GM18511 (cell line): Measurements from ENCODE around the gene DLK2.
"Not testable (repeated sequence)": the region's sequence is repeated elsewhere in the genome, so short reads cannot be mapped to it uniquely, and the experiment has no call there.

Experiments used
- ATAC-seq: cut with Tn5 transposase; IDR thresholded peaks from one replicate; pipeline ENCODE4 v1.9.1; 2021; ENCODE audit warnings: mild to moderate bottlenecking, moderate library complexity; ENCODE audit not compliant: unreplicated experiment

The DLK2 gene, protein sequence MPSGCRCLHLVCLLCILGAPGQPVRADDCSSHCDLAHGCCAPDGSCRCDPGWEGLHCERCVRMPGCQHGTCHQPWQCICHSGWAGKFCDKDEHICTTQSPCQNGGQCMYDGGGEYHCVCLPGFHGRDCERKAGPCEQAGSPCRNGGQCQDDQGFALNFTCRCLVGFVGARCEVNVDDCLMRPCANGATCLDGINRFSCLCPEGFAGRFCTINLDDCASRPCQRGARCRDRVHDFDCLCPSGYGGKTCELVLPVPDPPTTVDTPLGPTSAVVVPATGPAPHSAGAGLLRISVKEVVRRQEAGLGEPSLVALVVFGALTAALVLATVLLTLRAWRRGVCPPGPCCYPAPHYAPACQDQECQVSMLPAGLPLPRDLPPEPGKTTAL

DNA sequence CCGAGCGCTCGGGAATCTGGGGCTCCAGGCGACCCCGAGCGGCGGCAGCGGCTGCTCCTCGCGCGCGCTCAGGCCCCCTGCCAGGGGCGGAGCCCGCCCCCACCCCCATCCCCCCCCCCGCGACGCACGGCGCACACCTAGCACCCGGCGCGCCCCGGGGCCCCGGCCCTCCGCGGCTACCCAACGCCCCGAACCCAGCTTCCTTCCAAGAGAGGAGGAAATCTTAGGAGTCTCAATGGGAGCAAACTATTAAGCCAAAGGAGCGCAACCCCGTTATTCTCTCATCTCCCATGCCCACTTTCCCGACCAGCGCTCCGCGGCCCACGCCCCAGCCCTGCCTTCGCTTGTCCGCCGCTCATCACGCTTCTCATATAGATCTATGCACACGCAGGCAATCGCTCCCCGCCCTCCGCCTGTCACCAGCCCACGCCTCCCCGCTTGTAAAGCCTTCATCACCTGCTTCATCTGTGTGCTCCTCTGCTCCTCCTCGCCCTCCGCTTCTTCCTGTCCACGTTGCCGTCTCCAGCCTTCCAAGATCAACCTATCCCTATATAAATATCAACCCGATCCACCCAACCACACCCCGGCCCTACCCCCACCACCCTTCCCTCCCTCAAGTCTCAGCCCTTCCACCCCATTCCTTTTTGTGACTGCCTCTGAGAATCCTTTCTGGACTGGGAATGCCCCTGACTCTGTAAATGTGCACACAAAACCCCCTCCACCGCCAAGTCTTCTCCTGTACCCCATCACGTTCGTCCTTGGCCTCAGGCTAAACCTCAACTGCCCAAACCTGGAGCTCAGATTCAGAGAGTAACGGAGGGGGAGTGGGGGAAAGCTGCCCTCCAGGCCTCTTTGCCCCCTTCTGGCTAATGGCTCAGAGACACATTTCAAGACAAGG lies at the start of gene DLK2:
DLK2 (minus strand) TSS at position 18 of the 898 bp plus-strand sequence. CDS start 723 bp downstream, outside the sequence.
- ATAC-seq = no peak

DNA sequence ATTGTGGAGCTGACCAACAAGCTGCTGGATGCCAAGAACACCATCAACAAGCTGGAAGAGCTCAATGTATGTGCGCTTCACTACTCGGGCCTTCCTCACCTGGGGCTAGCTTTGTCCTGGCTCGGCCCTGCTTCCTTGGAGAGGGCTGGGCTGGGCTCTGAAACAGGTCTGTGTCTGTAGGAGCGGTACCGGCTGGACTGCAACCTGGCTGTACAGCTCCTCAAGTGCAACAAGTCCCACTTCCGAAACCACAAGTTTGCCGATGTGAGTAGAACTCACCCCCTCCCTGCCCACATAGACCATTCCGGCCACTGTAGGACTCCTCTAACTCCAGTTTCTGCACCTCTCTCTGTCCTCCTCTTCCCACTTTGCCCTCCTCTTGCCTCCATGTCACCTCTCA lies 48.1 kb upstream of the DLK2 start:
- no peak for ATAC-seq

DNA sequence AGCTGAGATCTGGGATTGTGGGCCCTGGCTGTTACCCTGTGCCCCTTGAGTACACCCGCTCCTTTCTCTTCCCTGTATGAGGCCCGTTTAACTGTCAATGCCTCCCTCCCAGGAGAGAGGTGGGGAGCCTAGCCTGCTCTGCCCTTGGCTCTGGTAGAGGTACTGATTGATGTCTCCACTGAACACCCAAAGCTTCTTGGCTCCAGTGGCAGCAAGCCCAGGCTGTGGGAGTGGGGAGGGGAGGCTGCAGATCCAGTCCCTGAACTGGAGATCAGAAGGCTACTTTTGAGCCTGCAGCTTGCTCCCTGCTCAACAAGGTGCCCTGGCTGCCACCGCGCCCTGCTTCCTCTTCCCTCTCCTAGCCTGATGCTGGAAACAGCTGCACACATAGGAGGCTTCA lies 47.3 kb upstream of the DLK2 start:
- no peak for ATAC-seq

DNA sequence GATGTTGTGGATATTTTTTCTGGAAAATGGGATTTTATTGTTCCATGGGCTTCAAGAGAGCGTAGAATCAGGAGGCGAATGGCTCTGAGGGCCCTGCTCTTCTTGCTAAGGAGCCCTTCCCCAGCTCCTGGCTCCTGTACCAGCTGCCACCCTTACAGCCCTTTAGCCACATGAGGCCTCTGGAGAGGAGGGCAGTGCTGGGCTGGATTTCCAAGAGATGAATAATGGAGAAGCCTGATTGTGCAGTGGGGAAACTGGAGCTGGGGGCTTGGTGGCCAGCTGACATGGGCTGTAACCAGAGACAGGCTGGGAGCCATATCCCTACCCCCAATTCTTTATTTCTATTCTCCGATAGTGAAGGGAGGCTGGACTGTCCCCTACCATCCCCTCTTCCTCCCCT lies 45.6 kb upstream of the DLK2 start:
- no peak for ATAC-seq

DNA sequence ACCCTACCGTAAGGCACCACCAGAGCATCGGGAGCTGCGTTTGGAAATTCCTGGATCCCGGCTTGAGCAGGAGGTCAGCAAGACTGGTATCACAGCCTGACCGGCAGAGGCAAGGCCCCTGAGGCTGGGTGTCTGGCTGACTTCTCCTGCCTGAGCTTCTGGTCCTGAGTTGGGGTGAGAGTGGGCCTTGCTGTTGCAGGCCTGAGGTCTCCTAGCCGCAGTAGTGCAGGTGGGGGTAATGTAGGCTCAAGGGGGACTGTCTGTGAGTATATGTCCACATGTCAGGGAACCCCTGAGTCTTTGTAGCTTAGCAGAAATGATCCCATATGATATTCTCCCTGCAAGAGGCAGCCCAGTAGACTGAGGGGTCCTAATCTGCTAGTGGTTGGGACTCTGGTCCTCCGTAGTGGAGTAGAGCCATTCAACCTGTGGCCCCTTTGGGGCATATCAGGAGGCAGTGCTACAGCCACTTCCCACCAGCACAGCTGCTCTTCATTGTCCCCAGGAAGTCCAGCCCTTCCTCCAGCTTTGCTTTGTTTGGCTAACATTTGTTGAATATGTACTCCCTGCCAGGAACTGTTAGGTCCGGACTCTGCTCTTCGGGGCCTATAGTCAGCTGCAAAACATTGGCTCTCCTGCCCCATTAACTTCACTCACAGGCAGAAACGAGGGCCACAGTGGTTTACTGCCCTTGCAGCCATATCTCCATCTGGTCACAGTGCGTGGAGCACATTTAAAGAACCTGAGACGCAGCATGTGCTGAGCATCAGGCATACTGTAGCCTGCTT lies 43.9 kb upstream of the DLK2 start:
- no peak for ATAC-seq

DNA sequence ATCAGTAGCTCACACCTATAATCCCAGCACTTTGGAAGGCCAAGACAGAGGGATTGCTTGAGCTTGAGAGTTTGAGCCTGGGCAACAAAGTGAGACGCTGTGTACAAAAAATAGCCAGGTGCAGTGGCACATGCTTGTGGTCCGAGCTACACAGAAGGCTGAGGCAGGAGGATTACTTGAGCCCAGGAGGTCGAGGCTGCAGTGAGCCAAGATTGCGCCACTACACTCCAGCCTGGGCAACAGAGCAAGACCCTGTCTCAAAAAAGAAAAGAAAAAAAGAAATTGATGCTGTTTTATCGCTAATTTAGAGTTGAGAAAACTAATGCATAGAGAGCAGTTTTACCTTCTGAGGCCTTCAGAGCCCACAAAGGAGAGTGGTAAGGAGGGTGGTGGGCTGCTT lies 42.9 kb upstream of the DLK2 start:
- not testable (repeated sequence) for ATAC-seq

DNA sequence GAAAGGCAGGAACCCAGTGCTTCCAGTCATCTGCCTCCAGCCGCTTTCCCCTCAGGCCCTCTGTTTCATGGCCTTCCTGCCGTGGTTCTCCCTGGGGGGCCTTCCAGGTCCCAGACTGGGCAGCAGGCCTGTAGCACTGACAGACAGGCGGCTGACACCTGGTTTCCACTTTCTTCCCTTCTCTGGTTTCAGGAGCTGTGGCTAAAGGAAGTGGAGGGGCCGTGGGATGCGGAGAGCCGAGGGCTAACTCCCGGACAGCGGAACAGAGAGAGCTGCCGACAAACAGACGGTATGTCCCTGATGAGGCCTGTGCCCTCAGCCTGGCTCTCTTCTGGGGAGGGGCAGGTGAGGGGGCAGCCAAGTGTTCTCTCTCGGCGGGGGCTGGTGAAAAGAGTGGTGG lies 42.3 kb upstream of the DLK2 start:
- ATAC-seq = no peak

DNA sequence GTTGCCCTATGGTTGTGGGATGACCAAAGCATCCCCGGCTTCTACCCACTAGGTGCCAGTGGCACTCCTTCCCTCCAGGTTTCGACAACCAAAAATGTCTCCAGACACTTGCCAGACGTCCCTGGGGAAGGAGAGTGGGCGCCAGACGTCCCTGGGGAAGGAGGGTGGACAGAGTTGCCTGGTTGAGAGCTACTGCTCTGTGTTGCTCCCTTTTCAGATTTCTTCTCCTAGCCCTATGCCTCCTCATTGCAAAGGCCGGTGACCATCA lies 41.7 kb upstream of the DLK2 start:
- ATAC-seq = no peak

DNA sequence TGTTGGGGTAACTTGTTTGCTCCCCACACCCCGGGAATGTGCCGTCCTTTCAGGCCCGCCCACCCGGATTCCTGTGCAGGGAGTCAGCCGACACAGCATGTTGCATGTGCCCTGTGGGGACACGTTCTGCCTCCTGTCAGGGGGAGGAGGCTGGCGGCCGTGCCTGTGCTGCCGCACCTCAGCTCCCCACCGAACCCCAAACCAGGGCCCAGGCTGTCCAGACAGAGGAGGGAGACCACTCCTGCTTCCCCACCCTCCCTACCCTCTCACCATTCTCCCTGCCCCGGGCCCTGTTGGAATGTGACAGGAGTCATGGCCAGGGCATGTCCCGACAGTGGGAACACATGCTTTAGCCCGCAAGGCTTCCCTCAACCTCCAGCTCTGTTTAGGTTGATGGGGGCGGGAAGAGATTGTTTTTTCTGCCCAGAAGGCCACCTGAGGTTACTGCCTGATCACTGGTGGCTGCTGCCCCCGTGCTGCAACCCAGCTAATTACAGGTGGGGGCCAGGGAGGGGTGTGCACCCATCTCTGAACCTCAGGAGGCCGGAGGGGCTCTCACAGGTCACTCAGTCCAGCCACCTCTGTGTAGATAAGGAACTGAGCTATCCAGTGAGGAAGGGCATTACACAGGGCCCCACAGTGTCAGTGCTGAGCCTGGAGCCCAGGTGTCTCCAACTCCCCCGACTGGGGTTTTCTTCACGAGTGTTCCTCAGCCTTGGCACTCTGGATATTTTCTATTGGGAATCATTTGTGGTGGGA lies 41.2 kb upstream of the DLK2 start:
- ATAC-seq = no peak

DNA sequence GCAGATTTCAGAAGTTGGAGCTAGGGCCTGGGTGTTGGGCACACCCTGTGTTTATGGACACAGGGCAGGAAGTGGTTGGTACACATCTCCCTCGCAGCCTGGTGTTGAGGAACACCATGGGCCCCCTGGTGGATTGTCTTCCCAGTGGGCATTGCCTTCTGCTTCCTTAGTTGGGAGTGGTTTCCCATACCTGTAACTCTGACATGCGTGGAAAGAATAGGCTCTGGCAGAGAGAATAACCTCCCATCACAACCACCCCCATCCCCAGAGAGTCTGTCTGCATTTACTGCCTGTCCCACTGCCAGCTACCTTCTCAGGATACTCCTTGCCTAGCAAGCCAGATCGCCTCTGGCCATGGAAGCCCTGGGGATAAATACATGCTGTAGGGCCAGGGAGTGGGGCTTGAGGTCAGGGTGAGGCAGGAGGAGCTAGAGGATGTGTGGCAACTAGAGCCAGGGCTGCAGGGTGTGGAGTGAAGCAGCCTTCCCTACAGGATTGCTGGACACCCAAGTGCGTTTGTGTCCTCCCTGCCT lies 40.1 kb upstream of the DLK2 start:
- no peak for ATAC-seq

DNA sequence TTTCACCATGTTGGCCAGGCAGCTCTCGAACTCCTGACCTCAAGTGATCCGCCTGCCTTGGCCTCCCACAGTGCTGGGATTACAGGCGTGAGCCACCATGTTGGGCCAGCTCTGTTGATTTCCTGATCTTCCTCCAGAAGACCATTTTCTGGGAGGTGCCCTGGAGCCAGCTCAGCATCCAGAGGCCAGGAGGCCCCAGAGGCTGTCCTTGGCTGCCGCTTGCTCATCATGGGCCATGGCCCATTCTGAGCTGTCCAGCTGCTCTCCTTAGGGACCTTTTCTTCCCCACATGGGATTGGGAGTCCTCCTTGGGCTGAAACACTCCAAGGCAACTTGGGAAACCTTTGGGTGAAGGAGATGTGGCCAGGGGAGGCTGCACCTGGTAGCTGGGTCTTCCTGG lies 39.4 kb upstream of the DLK2 start:
- no peak for ATAC-seq

DNA sequence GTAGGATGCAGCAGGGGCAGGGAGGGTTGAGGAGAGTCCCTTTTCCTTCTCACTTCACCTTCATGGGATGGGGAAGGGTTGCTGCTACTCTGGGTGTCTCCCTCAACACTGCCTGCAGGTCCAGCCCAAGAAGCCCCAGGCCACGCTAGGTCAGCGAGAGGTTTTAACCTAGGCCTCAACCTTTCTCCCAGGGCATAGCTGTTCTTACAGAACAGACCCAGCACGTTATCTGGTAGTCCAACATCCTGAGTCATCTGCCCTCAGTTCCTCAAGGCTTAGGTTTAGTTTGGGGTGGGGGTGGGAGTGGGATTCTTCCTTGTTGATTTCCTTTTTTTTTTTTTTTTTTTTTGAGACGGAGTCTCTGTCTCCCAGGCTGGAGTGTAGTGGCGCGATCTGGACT lies 39.0 kb upstream of the DLK2 start:
- no peak for ATAC-seq

DNA sequence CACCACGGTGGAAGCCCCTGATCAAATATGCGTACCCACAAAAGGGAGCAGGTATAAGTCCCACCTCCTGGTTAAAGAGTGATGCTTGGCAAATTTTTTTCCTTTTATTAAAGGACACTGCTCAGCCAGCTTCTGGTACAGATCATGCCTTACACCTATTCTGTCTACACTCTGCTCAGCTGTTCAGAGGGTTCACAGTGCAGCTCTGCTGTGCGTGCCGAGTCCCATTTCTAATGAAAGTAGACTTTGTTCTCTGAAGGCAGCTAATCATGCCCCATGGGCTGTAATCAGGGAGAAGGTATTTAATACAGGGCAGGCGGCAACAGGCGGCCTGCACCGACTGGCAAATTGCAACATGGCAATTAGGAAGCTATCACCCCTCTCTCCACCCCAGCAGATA lies 38.5 kb upstream of the DLK2 start:
- ATAC-seq = no peak

DNA sequence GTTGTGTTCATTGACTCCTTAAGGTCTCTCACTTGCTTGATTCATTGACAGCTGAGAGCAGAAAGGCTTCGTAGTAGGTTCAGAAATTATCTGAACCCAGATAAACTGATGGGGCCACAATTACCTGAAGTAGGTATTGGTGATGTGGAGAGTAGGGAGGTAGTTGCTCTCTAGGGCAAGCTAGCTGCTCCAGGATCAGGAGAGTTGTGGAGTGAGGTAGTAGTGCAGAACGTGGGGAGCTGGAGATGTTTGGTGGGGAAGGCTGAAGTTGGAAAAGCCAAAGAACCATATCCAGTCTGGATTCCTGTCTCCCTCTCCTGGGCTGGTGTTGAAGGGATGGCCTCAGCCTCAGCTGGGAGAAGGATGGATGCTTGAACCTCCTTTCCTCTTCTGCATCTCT lies 37.9 kb upstream of the DLK2 start:
- no peak for ATAC-seq

DNA sequence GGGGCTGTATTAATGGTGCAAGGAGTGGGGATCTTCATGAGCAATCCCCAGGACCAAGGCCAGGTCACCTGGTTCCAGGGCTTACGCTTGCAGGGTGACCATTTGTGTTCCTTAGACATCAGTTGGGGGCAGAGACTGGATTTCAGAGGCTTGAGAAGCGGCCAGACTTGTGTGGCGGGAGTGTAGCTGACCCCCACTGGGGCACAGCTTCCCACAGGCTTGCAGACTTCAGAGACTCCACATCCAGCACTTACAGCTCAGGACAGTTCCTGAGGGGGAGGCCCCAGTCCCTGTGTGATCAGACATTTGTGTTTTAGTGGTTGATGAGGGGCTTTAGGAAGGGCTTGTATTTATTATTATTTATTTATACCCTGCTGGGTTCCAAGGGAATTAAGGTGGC lies 37.3 kb upstream of the DLK2 start:
- no peak for ATAC-seq

DNA sequence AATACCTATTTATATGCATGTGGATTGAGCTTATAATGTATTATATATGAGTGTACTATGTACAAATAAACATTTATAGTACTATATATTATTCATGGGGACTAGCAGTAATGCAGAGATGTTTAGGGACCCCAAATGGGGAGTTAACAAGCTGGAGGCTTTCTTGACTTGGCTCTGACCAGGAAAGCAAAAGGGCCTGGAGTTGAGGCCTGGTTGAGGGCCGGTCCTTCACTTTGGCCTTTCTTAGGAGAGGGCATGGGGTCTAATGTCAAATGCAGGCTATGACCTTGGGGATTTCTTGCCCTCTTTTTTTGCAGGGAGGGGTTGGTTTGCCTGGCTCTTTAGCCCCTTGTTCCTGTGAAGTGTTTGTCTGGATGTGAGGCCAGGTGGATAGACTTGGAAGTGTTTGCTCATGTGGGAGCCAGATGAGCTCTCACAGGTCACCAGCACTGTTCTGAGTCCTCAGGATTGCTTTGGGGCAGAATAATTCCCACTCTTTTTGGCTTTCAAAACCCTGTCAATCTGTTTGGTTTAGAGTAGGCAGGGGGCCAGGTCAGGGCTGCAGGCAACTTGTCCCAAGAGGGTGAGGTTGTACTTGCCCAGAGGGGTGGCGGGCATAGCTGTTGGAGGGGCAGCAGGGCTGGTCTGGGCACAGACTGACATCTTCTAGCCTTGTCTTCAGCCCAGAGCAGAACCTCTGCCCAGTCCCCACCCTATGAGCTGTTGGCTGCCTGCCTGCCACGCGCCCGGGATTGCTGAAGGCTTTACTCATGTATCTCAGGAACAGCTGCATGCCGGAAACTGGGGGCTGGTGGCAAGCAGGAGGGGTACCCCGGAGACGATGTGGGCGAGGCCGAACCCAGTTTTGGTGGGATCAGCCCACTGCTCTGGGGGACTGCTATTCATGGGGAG lies 36.7 kb upstream of the DLK2 start:
- ATAC-seq = no peak

DNA sequence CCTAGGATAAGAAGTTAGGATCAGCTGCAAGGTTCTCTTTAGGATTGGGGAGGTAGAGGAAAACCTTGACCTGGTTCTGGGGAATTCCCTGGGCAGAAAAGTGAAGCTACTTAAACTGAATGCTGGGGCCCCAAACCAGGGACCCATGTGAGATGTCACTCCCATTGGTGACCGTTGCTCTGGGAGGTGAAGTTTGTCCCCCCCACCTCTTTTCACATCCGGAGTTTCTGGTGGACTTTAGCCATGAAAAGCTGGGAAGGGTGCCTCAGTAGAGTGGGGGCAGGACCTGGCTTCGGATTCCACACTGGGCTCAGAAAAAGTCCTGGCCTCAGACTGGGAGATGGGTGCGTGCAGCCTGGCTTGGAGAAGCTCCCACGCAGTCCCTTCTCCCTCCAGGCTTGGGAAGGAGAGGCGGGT lies 35.2 kb upstream of the DLK2 start:
- no peak for ATAC-seq

DNA sequence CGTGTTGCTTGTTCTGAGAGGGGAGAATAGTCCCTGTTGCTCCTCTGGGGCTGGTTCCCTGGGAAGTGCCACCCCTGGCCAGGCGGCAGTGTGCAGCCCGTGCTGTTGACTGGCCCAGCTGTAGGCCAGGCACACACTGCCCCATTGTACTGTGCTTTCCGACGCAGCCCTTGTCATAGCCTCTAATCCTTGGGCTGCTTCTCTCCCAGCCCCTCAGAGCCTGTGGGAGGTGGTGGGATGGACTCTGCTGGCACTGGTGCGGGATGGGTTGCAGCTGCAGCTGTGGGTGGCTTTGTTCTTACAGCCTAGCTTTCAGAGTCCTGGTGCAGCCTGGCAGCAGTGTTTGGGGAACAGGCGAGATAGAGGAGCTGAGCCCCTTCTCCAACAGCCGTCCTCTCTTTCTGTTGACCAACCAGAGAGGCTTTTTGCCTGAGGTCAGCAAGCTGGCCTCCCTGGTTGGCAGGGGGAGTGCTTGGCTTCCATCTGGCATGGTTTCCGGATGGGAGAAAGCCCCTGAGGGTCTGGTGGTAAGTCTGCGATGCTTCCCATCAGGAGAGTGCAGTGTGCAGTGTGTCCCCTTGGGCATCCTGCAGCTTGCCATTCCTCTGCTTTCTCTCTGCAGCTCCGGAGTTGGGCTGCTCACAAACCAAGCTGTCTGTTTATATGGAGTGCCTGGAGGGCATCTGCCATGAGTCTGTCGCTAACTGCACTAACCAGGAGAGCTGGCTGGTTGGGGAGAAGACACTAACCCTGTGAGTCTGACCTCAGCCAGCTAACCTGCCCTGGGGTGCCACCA lies 34.1 kb upstream of the DLK2 start:
- ATAC-seq = no peak
